ENCODE results near the gene NAALAD2. TPM values are rescaled to one million over a fixed set of nuclear protein-coding genes. Genes with fewer than 3 reads are reported as not detected.

Gene NAALAD2
- total RNA-seq, 1 donor from 2014 or later = 3.1 TPM

DNA sequence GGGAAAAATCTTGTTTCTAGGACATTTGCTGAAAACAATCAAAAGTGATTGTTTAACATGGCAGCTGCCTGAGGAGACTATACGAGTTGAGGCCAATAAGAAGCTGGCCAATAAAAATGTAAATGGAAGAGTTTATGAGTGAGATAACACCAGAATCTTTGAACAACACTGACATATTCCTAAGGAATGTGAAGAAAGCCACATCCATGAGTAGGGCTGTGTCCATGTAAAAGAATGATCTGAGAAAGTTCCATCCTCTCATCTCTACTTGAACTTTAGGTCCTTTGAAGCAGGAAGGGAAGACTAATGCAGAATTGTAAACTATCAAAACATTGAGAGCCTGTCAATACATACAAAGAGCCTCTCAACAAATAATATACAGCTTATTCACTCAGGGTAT lies 95.3 kb downstream of the NAALAD2 start:
- H3K79me2 ChIP-seq (ENCODE audit: insufficient read depth, low read length) = no peaks in the 10 kb centered on the region
- H2AFZ ChIP-seq (ENCODE audit: low read depth, low read length) = no peak overlapping the region
- H3K4me2 ChIP-seq (ENCODE audit: low read length) = no peak overlapping the region
- DNase-seq (ENCODE audit: low read depth) = peak; percentile 36
- Mint-ChIP-seq H3K4me1 (ENCODE audit: low read depth, unreplicated experiment) (peaks cover 4% of the 10 kb centered on the region), H3K27me3 (ENCODE audit: low read depth, unreplicated experiment) (no peaks in the 10 kb centered on the region), H3K4me3 (ENCODE audit: unreplicated experiment) (no peak overlapping the region), H3K36me3 (ENCODE audit: low read depth, unreplicated experiment) (no peaks in the 10 kb centered on the region), H3K27ac (ENCODE audit: unreplicated experiment) (no peak overlapping the region), H3K9me3 (ENCODE audit: unreplicated experiment) (no peaks in the 10 kb centered on the region)
- H3K9ac ChIP-seq (ENCODE audit: low read length) = no peak overlapping the region
- H4K20me1 ChIP-seq (ENCODE audit: insufficient read depth, low read length) = no peaks in the 10 kb centered on the region
- no peak overlapping the region for H3K27ac ChIP-seq (ENCODE audit: low read depth, low read length)
- FAIRE-seq = peak; percentile 29
- no peaks in the 10 kb centered on the region for H3K27me3 ChIP-seq (ENCODE audit: insufficient read depth, low read length)
- no peak overlapping the region for H3K4me3 ChIP-seq (ENCODE audit: insufficient read depth, low read depth, low read length)
- H3K9me3 ChIP-seq (ENCODE audit: insufficient read depth, low read depth, low read length) = no peaks in the 10 kb centered on the region
- H3K4me1 ChIP-seq (ENCODE audit: insufficient read depth, low read length) = no peaks in the 10 kb centered on the region
- H3K36me3 ChIP-seq (ENCODE audit: insufficient read depth, low read length) = no peaks in the 10 kb centered on the region
- no peak for TF ChIP-seq EZH2 (IDR thresholded peaks at IDR 0.05; ENCODE audit: insufficient read depth, low read length)
- TF ChIP-seq, protein P1, sequence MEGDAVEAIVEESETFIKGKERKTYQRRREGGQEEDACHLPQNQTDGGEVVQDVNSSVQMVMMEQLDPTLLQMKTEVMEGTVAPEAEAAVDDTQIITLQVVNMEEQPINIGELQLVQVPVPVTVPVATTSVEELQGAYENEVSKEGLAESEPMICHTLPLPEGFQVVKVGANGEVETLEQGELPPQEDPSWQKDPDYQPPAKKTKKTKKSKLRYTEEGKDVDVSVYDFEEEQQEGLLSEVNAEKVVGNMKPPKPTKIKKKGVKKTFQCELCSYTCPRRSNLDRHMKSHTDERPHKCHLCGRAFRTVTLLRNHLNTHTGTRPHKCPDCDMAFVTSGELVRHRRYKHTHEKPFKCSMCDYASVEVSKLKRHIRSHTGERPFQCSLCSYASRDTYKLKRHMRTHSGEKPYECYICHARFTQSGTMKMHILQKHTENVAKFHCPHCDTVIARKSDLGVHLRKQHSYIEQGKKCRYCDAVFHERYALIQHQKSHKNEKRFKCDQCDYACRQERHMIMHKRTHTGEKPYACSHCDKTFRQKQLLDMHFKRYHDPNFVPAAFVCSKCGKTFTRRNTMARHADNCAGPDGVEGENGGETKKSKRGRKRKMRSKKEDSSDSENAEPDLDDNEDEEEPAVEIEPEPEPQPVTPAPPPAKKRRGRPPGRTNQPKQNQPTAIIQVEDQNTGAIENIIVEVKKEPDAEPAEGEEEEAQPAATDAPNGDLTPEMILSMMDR (IDR thresholded peaks at IDR 0.05; ENCODE audit: insufficient read depth, low read depth, low read length) = no peak

DNA sequence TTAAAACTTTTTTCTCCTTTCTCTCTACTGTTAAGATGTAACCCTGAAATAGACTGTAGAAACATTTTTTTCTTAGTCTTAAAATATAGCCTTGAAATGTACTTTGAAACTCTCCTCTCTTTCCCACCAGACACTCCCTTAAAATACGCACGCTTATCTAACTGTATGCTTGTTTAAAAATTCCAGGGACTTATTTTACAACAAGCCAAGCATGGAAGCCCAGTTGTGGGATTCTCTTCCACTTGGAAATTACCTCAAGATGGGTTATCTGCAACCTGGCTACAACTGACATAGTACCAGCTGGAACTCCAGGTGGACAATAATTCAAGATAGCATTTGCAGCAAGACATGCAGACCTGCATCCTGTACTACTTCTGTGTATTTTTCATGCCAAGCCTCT lies 100.5 kb downstream of the NAALAD2 start:
- no peak overlapping the region for H3K27ac ChIP-seq (ENCODE audit: low read depth, low read length)
- H3K4me1 Mint-ChIP-seq (ENCODE audit: low read depth, unreplicated experiment) = peaks cover 9% of the 10 kb centered on the region
- H3K27me3 ChIP-seq (ENCODE audit: insufficient read depth, low read length) = no peaks in the 10 kb centered on the region

DNA sequence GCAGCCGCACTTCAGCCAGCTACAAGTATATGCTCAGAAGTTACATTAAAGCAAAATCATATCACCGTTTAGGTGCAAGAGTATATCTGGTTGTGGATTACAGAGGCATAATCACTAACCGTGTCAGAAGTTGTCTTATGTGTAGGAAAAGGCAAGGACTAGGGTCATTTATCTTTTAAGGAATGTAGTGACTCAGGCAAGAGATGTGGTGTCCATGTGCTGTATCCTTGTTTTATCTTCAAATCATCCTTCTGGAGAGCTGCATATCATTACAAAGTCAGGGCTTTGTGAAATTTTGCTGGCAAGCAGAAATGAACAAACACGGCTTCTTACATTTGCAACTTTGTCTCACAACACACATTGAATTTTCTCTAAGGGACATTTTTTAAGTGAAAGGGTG lies 101.1 kb downstream of the NAALAD2 start:
- no peaks in the 10 kb centered on the region for H3K27me3 ChIP-seq (ENCODE audit: insufficient read depth, low read length)
- no peaks in the 10 kb centered on the region for H3K36me3 ChIP-seq (ENCODE audit: insufficient read depth, low read length)
- H3K9me3 ChIP-seq (ENCODE audit: insufficient read depth, low read depth, low read length) = no peaks in the 10 kb centered on the region
- H3K79me2 ChIP-seq (ENCODE audit: insufficient read depth, low read length) = no peaks in the 10 kb centered on the region
- H3K4me1 ChIP-seq (ENCODE audit: insufficient read depth, low read length) = no peaks in the 10 kb centered on the region
- no peak overlapping the region for H3K4me3 ChIP-seq (ENCODE audit: insufficient read depth, low read depth, low read length)
- DNase-seq (ENCODE audit: low read depth) (peak; percentile 17), FAIRE-seq (no peak)
- Mint-ChIP-seq H3K9me3 (ENCODE audit: unreplicated experiment) (peaks cover 3% of the 10 kb centered on the region), H3K27me3 (ENCODE audit: low read depth, unreplicated experiment) (no peaks in the 10 kb centered on the region), H3K27ac (ENCODE audit: unreplicated experiment) (peak overlapping the region; percentile 13), H3K4me1 (ENCODE audit: low read depth, unreplicated experiment) (peaks cover 7% of the 10 kb centered on the region), H3K36me3 (ENCODE audit: low read depth, unreplicated experiment) (peaks cover 2% of the 10 kb centered on the region), H3K4me3 (ENCODE audit: unreplicated experiment) (no peak overlapping the region)
- H3K9ac ChIP-seq (ENCODE audit: low read length) = no peak overlapping the region
- no peak overlapping the region for H2AFZ ChIP-seq (ENCODE audit: low read depth, low read length)
- H3K4me2 ChIP-seq (ENCODE audit: low read length) = no peak overlapping the region
- H3K27ac ChIP-seq (ENCODE audit: low read depth, low read length) = no peak overlapping the region
- H4K20me1 ChIP-seq (ENCODE audit: insufficient read depth, low read length) = no peaks in the 10 kb centered on the region
- TF ChIP-seq, protein P1 (IDR thresholded peaks at IDR 0.05; ENCODE audit: insufficient read depth, low read depth, low read length) = no peak

More for the DNA sequence above, 100.5 kb downstream of the NAALAD2 start:
- Histone ChIP-seq H3K4me1 (ENCODE audit: insufficient read depth, low read length) (no peaks in the 10 kb centered on the region), H3K9ac (ENCODE audit: low read length) (no peak overlapping the region), H3K9me3 (ENCODE audit: insufficient read depth, low read depth, low read length) (no peaks in the 10 kb centered on the region), H3K36me3 (ENCODE audit: insufficient read depth, low read length) (no peaks in the 10 kb centered on the region), H3K79me2 (ENCODE audit: insufficient read depth, low read length) (no peaks in the 10 kb centered on the region), H3K4me2 (ENCODE audit: low read length) (no peak overlapping the region), H2AFZ (ENCODE audit: low read depth, low read length) (no peak overlapping the region), H4K20me1 (ENCODE audit: insufficient read depth, low read length) (no peaks in the 10 kb centered on the region), H3K4me3 (ENCODE audit: insufficient read depth, low read depth, low read length) (no peak overlapping the region)
- TF ChIP-seq, protein P1 (IDR thresholded peaks at IDR 0.05; ENCODE audit: insufficient read depth, low read depth, low read length) = no peak
- TF ChIP-seq EZH2 (IDR thresholded peaks at IDR 0.05; ENCODE audit: insufficient read depth, low read length) = no peak
- H3K27me3 Mint-ChIP-seq (ENCODE audit: low read depth, unreplicated experiment) = no peaks in the 10 kb centered on the region
- no peak overlapping the region for H3K27ac Mint-ChIP-seq (ENCODE audit: unreplicated experiment)
- FAIRE-seq (no peak), DNase-seq (ENCODE audit: low read depth) (no peak)
- H3K4me3 Mint-ChIP-seq (ENCODE audit: unreplicated experiment) = no peak overlapping the region
- peaks cover 3% of the 10 kb centered on the region for H3K9me3 Mint-ChIP-seq (ENCODE audit: unreplicated experiment)
- H3K36me3 Mint-ChIP-seq (ENCODE audit: low read depth, unreplicated experiment) = peaks cover 1% of the 10 kb centered on the region

Measured in astrocyte (in vitro differentiated cells and primary cell).